Prostate gland (tissue), 2 donors: ENCODE results near the gene BABAM2. TPM values are rescaled to one million over a fixed set of nuclear protein-coding genes. Genes with fewer than 3 reads are reported as not detected.
"Not testable (repeated sequence)": the region's sequence is repeated elsewhere in the genome, so short reads cannot be mapped to it uniquely, and the experiment has no call there.

Source experiments
- DNase-seq: peaks from one replicate; pipeline ENCODE4 v3.0.0-alpha.2; 2019; ENCODE audit warnings: low spot score
- H3K27ac ChIP-seq, 2 donors: fragments of 200-600 bp; sonication (generic); 2 replicates each; pipeline ENCODE4 v1.5.1; 2017 to 2019
- H3K27me3 ChIP-seq: fragments of 200-600 bp; sonication (generic); replicated peaks from 2 replicates; pipeline ENCODE4 v1.5.1; 2019; ENCODE audit not compliant: insufficient read depth
- H3K36me3 ChIP-seq, 2 donors: fragments of 200-600 bp; sonication (generic); 1 replicate in 1 of 2; 2 replicates in 1 of 2; pipeline versions ENCODE4 v1.5.1 to v1.8.1; 2017 to 2019
- H3K4me1 ChIP-seq: fragments of 200-600 bp; sonication (generic); replicated peaks from 2 replicates; pipeline ENCODE4 v1.5.1; 2019
- H3K4me3 ChIP-seq, 2 donors: fragments of 200-600 bp; sonication (generic); 2 replicates each; pipeline ENCODE4 v1.5.1; 2017 to 2019
- H3K9me3 ChIP-seq: fragments of 200-600 bp; sonication (generic); 2 replicates; pipeline ENCODE4 v1.5.1; 2017
- POLR2A ChIP-seq: fragments of 450-650 bp; IDR thresholded peaks from one replicate; pipeline ENCODE4 v1.6.1; 2016; ENCODE audit warnings: antibody characterized with exemption, mild to moderate bottlenecking
- POLR2AphosphoS5 ChIP-seq: sonication (generic); formaldehyde crosslinking; IDR thresholded peaks from one replicate; pipeline ENCODE4 v1.6.1; 2017; ENCODE audit warnings: antibody characterized with exemption
- WGBS: methylation state at CpG from one replicate; pipeline ENCODE4 v1.1.5; 2018; 5-methylcytosine and 5-hydroxymethylcytosine counted together
- intact Hi-C: fragments of 100-400 bp; cut with DNase I; formaldehyde crosslinking; loops from one replicate; pipeline ENCODE4 v1.14.2; 2022
- total RNA-seq, 2 donors: library from RNA; depleted of rRNA; stranded (reverse); fragments of >200 nt; gene quantifications; one replicate each; pipeline ENCODE4 v1.1.0, GENCODE V29; 2016
- TF ChIP-seq, protein P1 (sequence below), 4 experiments: fragments of 200-600 bp in 2 of 4; fragments of 450-650 bp in 2 of 4; sonication (generic) in 2 of 4; IDR thresholded peaks; 1 replicate in 3 of 4; 2 replicates in 1 of 4; pipeline ENCODE4 v1.5.1; 2016 to 2019; ENCODE audit warnings: antibody characterized with exemption in 4 of 4, mild to moderate bottlenecking in 2 of 4, moderate library complexity in 2 of 4

BABAM2 gene
- total RNA-seq, 2 donors from 2014 or later, result 35.8 to 37.3 TPM

DNA sequence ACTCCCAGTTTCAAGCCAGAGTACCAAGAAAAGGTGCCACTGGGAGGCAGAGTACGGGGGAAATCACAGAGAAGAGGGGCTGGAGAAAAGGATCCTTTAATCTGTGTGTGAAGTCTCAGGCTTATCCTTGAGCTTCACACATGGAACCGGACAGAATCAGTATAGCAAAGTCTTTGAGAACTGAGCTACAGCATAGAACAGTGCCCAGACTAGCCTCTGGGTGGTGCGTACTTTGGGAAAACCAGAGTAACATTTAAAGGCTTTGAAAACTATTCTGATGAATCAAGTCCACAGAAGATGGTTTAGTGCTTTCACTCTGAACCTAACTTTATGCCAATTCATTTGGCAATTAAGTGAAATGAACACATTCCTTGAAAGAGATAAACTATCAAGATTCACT, 83.1 kb downstream of the BABAM2 start:
- intact Hi-C loops, result no loop called here
- no peak for DNase-seq
- 84% methylated on average over 3 of the region's 3 CpGs for WGBS
- H3K36me3 ChIP-seq, result no peaks in the 10 kb centered on the region
- TF ChIP-seq POLR2A, result no peak
- TF ChIP-seq, protein P1, sequence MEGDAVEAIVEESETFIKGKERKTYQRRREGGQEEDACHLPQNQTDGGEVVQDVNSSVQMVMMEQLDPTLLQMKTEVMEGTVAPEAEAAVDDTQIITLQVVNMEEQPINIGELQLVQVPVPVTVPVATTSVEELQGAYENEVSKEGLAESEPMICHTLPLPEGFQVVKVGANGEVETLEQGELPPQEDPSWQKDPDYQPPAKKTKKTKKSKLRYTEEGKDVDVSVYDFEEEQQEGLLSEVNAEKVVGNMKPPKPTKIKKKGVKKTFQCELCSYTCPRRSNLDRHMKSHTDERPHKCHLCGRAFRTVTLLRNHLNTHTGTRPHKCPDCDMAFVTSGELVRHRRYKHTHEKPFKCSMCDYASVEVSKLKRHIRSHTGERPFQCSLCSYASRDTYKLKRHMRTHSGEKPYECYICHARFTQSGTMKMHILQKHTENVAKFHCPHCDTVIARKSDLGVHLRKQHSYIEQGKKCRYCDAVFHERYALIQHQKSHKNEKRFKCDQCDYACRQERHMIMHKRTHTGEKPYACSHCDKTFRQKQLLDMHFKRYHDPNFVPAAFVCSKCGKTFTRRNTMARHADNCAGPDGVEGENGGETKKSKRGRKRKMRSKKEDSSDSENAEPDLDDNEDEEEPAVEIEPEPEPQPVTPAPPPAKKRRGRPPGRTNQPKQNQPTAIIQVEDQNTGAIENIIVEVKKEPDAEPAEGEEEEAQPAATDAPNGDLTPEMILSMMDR (IDR thresholded peaks at IDR 0.05), result no peak
- TF ChIP-seq POLR2AphosphoS5, result no peak
- H3K4me3 ChIP-seq, result no peak overlapping the region
- H3K27ac ChIP-seq, result no peak overlapping the region
- no peaks in the 10 kb centered on the region for H3K9me3 ChIP-seq
- H3K4me1 ChIP-seq, result no peaks in the 10 kb centered on the region
- H3K27me3 ChIP-seq, result no peaks in the 10 kb centered on the region

DNA sequence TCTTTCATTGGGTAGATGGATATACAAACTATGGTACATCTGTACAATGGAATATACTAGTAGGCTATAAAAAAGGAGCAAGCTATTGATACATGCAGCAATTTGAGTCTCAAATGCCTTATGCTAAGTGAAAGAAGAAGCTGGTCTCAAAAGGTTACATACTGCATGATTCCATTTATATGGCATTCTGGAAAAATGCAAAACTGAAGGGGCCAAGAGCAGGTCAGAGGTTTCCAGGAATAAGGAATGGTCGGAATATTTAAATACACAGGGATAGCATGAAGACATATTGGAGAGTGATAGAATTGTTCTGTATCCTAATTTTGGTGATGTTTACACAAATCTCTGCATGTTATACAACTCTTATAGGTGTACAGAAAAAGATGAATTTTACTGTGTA, 85.8 kb downstream of the BABAM2 start:
- H3K4me1 ChIP-seq, result no peaks in the 10 kb centered on the region
- 100% methylated on average over 1 of the region's 1 CpG for WGBS
- H3K27me3 ChIP-seq, result no peaks in the 10 kb centered on the region
- intact Hi-C loops, result no loop called here
- H3K9me3 ChIP-seq, result no peaks in the 10 kb centered on the region
- TF ChIP-seq POLR2A (no peak), POLR2AphosphoS5 (no peak)
- TF ChIP-seq, protein P1 (IDR thresholded peaks at IDR 0.05), result no peak
- no peak overlapping the region for H3K4me3 ChIP-seq
- H3K36me3 ChIP-seq, result no peaks in the 10 kb centered on the region
- no peak for DNase-seq
- no peak overlapping the region for H3K27ac ChIP-seq

DNA sequence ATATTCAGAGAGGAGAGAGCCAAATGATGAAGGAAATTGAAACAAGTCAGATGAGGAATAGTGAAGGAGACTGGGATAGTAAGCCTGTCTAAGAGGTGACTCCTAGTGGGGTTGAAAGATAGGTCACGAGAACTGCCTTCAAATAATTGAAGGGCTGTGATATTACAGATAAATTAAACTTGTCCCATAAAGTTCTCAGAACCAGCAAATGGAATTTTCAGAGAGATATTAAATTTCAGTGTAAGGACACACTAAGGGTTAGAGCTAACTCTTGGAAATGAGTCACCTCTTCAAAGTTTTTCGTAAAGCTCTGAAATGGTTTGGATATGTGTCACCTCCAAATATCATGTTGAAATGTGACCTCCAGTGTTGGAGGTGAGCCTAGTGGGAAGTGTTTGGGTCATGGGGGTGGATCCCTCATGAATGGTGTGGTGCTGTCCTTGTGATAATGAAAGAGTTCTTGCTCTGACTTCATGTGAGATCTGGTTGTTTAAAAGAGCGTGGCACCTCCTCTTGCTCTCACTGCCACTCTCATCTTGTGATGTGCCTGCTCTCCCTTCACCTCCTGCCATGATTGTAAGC, 87.3 kb downstream of the BABAM2 start:
- H3K27me3 ChIP-seq, result no peaks in the 10 kb centered on the region
- no peak for TF ChIP-seq POLR2A
- TF ChIP-seq POLR2AphosphoS5, result peak; percentile 15
- intact Hi-C loops, result no loop called here
- H3K4me3 ChIP-seq, result no peak overlapping the region
- 54% methylated on average over 3 of the region's 3 CpGs for WGBS
- no peaks in the 10 kb centered on the region for H3K9me3 ChIP-seq
- H3K27ac ChIP-seq, result no peak overlapping the region
- H3K4me1 ChIP-seq, result no peaks in the 10 kb centered on the region
- no peak for DNase-seq
- no peaks in the 10 kb centered on the region for H3K36me3 ChIP-seq

DNA sequence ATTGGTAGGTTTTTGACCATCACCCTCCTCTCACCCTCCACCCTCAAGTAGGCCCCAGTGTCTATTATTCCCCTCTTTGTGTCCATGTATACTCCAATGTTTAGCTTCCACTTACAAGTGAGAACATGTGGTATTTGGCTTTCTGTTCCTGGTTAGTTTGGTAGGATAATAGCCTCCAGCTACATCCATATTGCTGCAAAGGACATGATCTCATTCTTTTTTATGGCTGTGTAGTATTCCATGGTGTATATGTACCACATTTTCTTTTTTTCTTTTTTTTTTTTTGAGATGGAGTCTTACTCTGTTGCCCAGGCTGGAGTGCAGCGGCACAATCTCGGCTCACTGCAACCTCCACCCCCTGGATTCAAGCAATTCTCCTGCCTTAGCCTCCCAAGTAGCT, 88.2 kb downstream of the BABAM2 start:
- not testable (repeated sequence) for H3K27ac ChIP-seq
- WGBS, result 93% methylated on average over 2 of the region's 2 CpGs

DNA sequence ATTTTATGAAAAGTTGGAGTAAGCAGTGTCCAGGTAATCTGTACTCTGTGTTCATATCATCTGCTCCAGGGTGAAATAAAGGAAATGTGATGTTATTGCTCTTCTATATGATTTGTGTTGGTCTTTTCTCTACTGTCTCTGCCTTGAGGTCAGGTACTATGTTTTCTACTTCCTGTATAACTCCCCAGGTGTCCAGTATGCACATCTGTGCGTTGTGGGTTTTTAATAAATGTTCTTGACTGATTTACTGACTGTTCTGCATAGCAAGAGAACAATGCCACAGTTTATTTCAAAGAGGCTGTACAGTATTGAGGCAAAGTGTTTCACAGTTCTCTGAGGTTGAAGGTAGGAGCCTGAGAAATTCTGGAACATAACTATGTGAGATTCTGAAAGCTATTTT, 89.7 kb downstream of the BABAM2 start:
- DNase-seq, result no peak
- TF ChIP-seq POLR2AphosphoS5 (no peak), POLR2A (no peak)
- TF ChIP-seq, protein P1 (IDR thresholded peaks at IDR 0.05), result no peak
- intact Hi-C loops, result no loop called here
- H3K27me3 ChIP-seq, result no peaks in the 10 kb centered on the region
- no peaks in the 10 kb centered on the region for H3K36me3 ChIP-seq
- no peak overlapping the region for H3K4me3 ChIP-seq
- no peaks in the 10 kb centered on the region for H3K9me3 ChIP-seq
- H3K27ac ChIP-seq, result no peak overlapping the region
- 18% methylated on average over 1 of the region's 1 CpG for WGBS
- no peaks in the 10 kb centered on the region for H3K4me1 ChIP-seq

More for the DNA sequence above, 88.2 kb downstream of the BABAM2 start:
- H3K36me3 ChIP-seq, H3K9me3 ChIP-seq, intact Hi-C loops, H3K27me3 ChIP-seq, H3K4me1 ChIP-seq, H3K4me3 ChIP-seq, DNase-seq: not testable (repeated sequence)

DNA sequence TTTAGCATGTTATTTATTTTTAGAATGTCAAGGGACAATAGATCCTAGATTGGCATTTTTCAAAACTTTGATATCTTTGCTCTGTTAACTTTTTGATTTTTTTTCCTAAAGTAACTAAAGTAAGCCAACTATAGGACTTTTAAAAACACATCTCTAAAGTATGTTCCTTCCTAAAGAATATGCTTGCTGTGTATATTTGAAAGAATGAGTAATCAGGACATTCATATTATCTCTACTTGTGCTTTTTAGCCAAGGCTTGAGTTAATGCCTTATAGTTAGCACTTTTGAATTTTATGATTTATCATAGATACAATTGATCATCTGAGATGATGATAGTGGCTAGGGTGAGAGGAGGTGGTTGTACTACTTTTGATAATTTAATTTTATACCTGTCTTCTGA, 93.6 kb downstream of the BABAM2 start:
- H3K27me3 ChIP-seq, result no peaks in the 10 kb centered on the region
- H3K27ac ChIP-seq, result no peak overlapping the region
- no peak overlapping the region for H3K4me3 ChIP-seq
- TF ChIP-seq POLR2A (no peak), POLR2AphosphoS5 (no peak)
- TF ChIP-seq, protein P1 (IDR thresholded peaks at IDR 0.05), result no peak
- DNase-seq, result no peak
- no peaks in the 10 kb centered on the region for H3K4me1 ChIP-seq
- intact Hi-C loops, result no loop called here
- no peaks in the 10 kb centered on the region for H3K9me3 ChIP-seq
- no peaks in the 10 kb centered on the region for H3K36me3 ChIP-seq
